Peyer's patch (tissue), 4 donors: Measurements from ENCODE around the gene VARS1. TPM values are rescaled to one million over a fixed set of nuclear protein-coding genes. Genes with fewer than 3 reads are reported as not detected.
A peak's percentile ranks its signal among the peaks of the same experiment; 100 is the strongest.
"Not testable (repeated sequence)": the region's sequence is repeated elsewhere in the genome, so short reads cannot be mapped to it uniquely, and the experiment has no call there.

ENCODE experiments used
- DNase-seq, 3 donors: peaks; one replicate each; pipeline ENCODE4 v3.0.0-alpha.2; 2017 to 2019
- H3K27ac ChIP-seq, 4 donors: fragments of 200-600 bp; sonication (generic); one replicate each; pipeline ENCODE4 v1.5.1; 2016 to 2019
- H3K27me3 ChIP-seq, 2 donors: fragments of 200-600 bp; sonication (generic); one replicate each; pipeline ENCODE4 v1.5.1; 2019
- H3K36me3 ChIP-seq, 3 donors: fragments of 200-600 bp; sonication (generic); one replicate each; pipeline ENCODE4 v1.5.1; 2016 to 2019
- H3K4me1 ChIP-seq, 4 donors: fragments of 200-600 bp; sonication (generic); one replicate each; pipeline ENCODE4 v1.5.1; 2016 to 2019
- H3K4me3 ChIP-seq, 4 donors: fragments of 200-600 bp; sonication (generic); 1 replicate in 3 of 4; 2 replicates in 1 of 4; pipeline ENCODE4 v1.5.1; 2016 to 2019; ENCODE audit warnings: mild to moderate bottlenecking in 1 of 4
- H3K9me3 ChIP-seq, 4 donors: fragments of 200-600 bp; sonication (generic); one replicate each; pipeline ENCODE4 v1.5.1; 2016 to 2019; ENCODE audit warnings: mild to moderate bottlenecking in 1 of 4
- CTCF ChIP-seq, 6 experiments: fragments of 450-650 bp in 4 of 6; fragments of 200-600 bp in 2 of 6; sonication (generic) in 1 of 6; IDR thresholded peaks; one replicate each; pipeline ENCODE4 v1.5.1; 2017 to 2019; ENCODE audit warnings: antibody characterized with exemption in 6 of 6, mild to moderate bottlenecking in 3 of 6, moderate library complexity in 1 of 6
- POLR2A ChIP-seq, 2 donors: fragments of 450-650 bp; IDR thresholded peaks; one replicate each; pipeline ENCODE4 v1.5.1; 2017; ENCODE audit warnings: antibody characterized with exemption in 2 of 2, mild to moderate bottlenecking in 2 of 2, moderate library complexity in 2 of 2
- total RNA-seq, 4 donors: library from RNA; depleted of rRNA; stranded (reverse); fragments of >200 nt; gene quantifications; one replicate each; pipeline ENCODE4 v1.1.0, GENCODE V29; 2016

The VARS1 gene
- total RNA-seq, 4 donors from 2014 or later: 33.9 to 53.6 (median 44.7) TPM

DNA sequence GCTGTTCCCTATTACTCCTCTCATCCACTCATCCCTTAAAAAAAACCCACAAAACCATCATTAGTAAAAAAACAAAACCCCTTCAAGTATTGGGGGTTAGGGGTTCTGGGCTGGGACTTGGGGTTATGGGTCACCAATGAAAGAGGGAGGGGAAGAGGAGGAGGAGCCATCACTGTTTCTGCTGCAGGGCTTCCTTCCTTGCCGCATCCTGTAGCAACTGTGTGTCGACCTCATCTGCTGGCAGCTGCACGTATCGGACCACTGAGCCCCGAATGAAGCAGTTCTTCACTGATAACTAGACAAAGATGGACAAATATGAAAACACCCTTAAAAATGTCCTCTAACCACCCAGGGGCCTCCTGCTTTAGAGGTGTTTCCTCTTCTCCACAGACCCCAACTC, 2.0 kb upstream of the VARS1 start:
- peak in 2 of 3 donors; percentile 68 to 79 for DNase-seq
- Histone ChIP-seq H3K36me3 (peaks cover 0 to 7% (median 0%) of the 10 kb centered on the region in 3 donors), H3K9me3 (no peaks in the 10 kb centered on the region), H3K4me3 (no peak overlapping the region), H3K27ac (peak overlapping the region; percentile 19 to 98 (median 50)), H3K27me3 (no peaks in the 10 kb centered on the region), H3K4me1 (peaks cover 0 to 11% (median 9%) of the 10 kb centered on the region in 4 donors)
- TF ChIP-seq POLR2A (IDR thresholded peaks at IDR 0.05) (no peak), CTCF (IDR thresholded peaks at IDR 0.05) (no peak)

- peak overlapping the region in 2 of 4 donors; percentile 47 to 98 for H3K27ac ChIP-seq
- no peak overlapping the region for H3K4me3 ChIP-seq
- H3K4me1 ChIP-seq: peaks cover 0 to 11% (median 9%) of the 10 kb centered on the region in 4 donors
- TF ChIP-seq POLR2A (IDR thresholded peaks at IDR 0.05): no peak
- TF ChIP-seq CTCF (IDR thresholded peaks at IDR 0.05): no peak
- peaks cover 0 to 7% (median 0%) of the 10 kb centered on the region in 3 donors for H3K36me3 ChIP-seq
- H3K9me3 ChIP-seq: no peaks in the 10 kb centered on the region
- no peaks in the 10 kb centered on the region for H3K27me3 ChIP-seq
- DNase-seq: no peak
These were observed 1.4 kb upstream of the VARS1 start for GRCh38 chr6:31796993-31797385.

DNA sequence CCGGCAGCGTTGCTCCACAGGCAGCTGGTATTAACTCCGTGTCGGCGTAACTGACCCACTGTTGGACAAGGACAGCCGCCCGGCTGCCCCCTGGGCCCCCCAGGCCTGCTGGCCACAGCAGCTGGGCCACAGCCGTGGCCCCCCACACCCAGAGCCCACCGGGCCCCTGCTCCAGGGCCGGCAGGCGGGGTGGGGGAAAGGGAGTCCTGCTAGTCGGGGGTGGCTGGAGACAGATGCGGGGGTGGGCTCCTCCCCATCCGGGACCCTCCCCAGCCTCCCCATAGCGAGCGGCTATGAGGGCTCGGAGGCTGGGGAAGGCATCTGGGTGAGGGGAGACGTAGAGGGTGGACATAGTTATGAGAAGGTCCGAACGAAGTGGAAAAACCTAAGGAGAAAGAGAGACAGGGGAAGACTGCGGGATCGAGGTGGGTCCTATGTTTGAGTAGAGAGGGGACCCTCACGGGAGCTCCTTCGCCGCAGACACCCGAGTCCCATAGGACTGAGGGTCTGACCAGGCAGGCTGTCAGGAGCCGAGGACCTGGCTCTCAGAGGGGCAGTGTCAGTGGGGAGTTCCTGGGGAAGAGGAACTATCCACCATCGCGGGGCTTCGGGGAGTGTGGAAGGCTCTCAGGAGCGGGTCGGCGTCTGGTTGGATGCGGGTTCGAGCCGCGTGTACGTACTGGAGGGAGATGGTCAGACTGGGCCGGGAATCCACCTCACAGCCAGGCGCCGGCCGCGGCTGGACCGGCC, 511 bp downstream of the VARS1 start:
- Histone ChIP-seq H3K27me3 (no peaks in the 10 kb centered on the region), H3K4me3 (peak overlapping the region; percentile 89 to 98 (median 93)), H3K4me1 (peaks cover 0 to 15% (median 9%) of the 10 kb centered on the region in 4 donors), H3K9me3 (no peaks in the 10 kb centered on the region), H3K36me3 (peaks cover 0 to 8% (median 0%) of the 10 kb centered on the region in 3 donors), H3K27ac (peak overlapping the region; percentile 93 to 98 (median 97))
- DNase-seq: no peak
- TF ChIP-seq POLR2A (IDR thresholded peaks at IDR 0.05) (no peak), CTCF (IDR thresholded peaks at IDR 0.05) (no peak)

GRCh38 chr6:31794294-31794865, 1.2 kb downstream of the VARS1 start:
- no peaks in the 10 kb centered on the region for H3K9me3 ChIP-seq
- TF ChIP-seq CTCF (IDR thresholded peaks at IDR 0.05) (no peak), POLR2A (IDR thresholded peaks at IDR 0.05) (no peak)
- DNase-seq: no peak
- H3K36me3 ChIP-seq: peaks cover 0 to 8% (median 0%) of the 10 kb centered on the region in 3 donors
- no peaks in the 10 kb centered on the region for H3K27me3 ChIP-seq
- peaks cover 0 to 15% (median 9%) of the 10 kb centered on the region in 4 donors for H3K4me1 ChIP-seq
- peak overlapping the region; percentile 93 to 98 (median 97) for H3K27ac ChIP-seq
- peak overlapping the region; percentile 89 to 98 (median 93) for H3K4me3 ChIP-seq

GRCh38 chr6:31793927-31794245, 1.7 kb downstream of the VARS1 start:
- peak overlapping the region in 1 of 4 donors; percentile 89 for H3K4me3 ChIP-seq
- DNase-seq: not testable (repeated sequence)
- H3K27ac ChIP-seq: peak overlapping the region in 1 of 4 donors; percentile 98

GRCh38 chr6:31792761-31793171, 2.8 kb downstream of the VARS1 start:
- H3K9me3 ChIP-seq: no peaks in the 10 kb centered on the region
- peaks cover 0 to 15% (median 9%) of the 10 kb centered on the region in 4 donors for H3K4me1 ChIP-seq
- TF ChIP-seq CTCF (IDR thresholded peaks at IDR 0.05) (no peak), POLR2A (IDR thresholded peaks at IDR 0.05) (no peak)
- H3K36me3 ChIP-seq: peaks cover 0 to 8% (median 0%) of the 10 kb centered on the region in 3 donors
- no peak for DNase-seq
- no peaks in the 10 kb centered on the region for H3K27me3 ChIP-seq
- H3K27ac ChIP-seq: peak overlapping the region in 1 of 4 donors; percentile 46
- H3K4me3 ChIP-seq: no peak overlapping the region

More at GRCh38 chr6:31793927-31794245, 1.7 kb downstream of the VARS1 start:
- peaks cover 0 to 15% (median 9%) of the 10 kb centered on the region in 4 donors for H3K4me1 ChIP-seq
- not testable (repeated sequence) for H3K36me3 ChIP-seq, H3K9me3 ChIP-seq, H3K27me3 ChIP-seq
